Activated CD4-positive, alpha-beta T cell treated with anti-CD3 and anti-CD28 coated beads, Interleukin-2, Interleukin-4, amounts not matched to agents 100 ng/mL and 50 ng/mL, durations not matched to agents 16 hours and 8 hours (primary cell): ENCODE data around the gene KCNJ18.
"Not testable (repeated sequence)": the region's sequence is repeated elsewhere in the genome, so short reads cannot be mapped to it uniquely, and the experiment has no call there.

Experiments
- DNase-seq: peaks from one replicate; pipeline ENCODE4 v3.0.0-alpha.2; 2020; ENCODE audit warnings: low spot score

KCNJ18 gene

GRCh38 chr17:21671437-21671836 is 20.9 kb upstream of the KCNJ18 start:
- DNase-seq, result not testable (repeated sequence)

GRCh38 chr17:21671871-21672270 is 20.5 kb upstream of the KCNJ18 start:
- DNase-seq, result not testable (repeated sequence)

GRCh38 chr17:21673451-21674241 is 18.7 kb upstream of the KCNJ18 start:
- not testable (repeated sequence) for DNase-seq

GRCh38 chr17:21674242-21674731 is 18.0 kb upstream of the KCNJ18 start:
- DNase-seq, result no peak

- not testable (repeated sequence) for DNase-seq
These were observed 17.2 kb upstream of the KCNJ18 start for GRCh38 chr17:21674891-21675738.

- DNase-seq, result not testable (repeated sequence)
These were observed 16.6 kb upstream of the KCNJ18 start for GRCh38 chr17:21675739-21676130.

GRCh38 chr17:21676281-21677111 is 15.8 kb upstream of the KCNJ18 start:
- DNase-seq, result no peak

- no peak for DNase-seq
These were observed 15.0 kb upstream of the KCNJ18 start for GRCh38 chr17:21677126-21677910.

GRCh38 chr17:21677911-21678310 is 14.4 kb upstream of the KCNJ18 start:
- no peak for DNase-seq

- no peak for DNase-seq
These were observed 13.8 kb upstream of the KCNJ18 start for GRCh38 chr17:21678393-21679081.

GRCh38 chr17:21679256-21680146 is 12.8 kb upstream of the KCNJ18 start:
- DNase-seq, result no peak

GRCh38 chr17:21680366-21680765 is 12.0 kb upstream of the KCNJ18 start:
- no peak for DNase-seq

GRCh38 chr17:21680850-21681351 is 11.4 kb upstream of the KCNJ18 start:
- not testable (repeated sequence) for DNase-seq

- DNase-seq, result not testable (repeated sequence)
These were observed 10.7 kb upstream of the KCNJ18 start for GRCh38 chr17:21681576-21681975.

GRCh38 chr17:21682130-21682529 is 10.2 kb upstream of the KCNJ18 start:
- not testable (repeated sequence) for DNase-seq

- DNase-seq, result not testable (repeated sequence)
These were observed 9.1 kb upstream of the KCNJ18 start for GRCh38 chr17:21683142-21683712.

- DNase-seq, result not testable (repeated sequence)
These were observed 8.4 kb upstream of the KCNJ18 start for GRCh38 chr17:21683897-21684296.

- DNase-seq, result not testable (repeated sequence)
These were observed 7.9 kb upstream of the KCNJ18 start for GRCh38 chr17:21684384-21684783.
